Uterus (tissue), 4 donors: Measurements from ENCODE around the gene ZIC4. TPM values are rescaled to one million over a fixed set of nuclear protein-coding genes. Genes with fewer than 3 reads are reported as not detected.

ENCODE experiments used
- DNase-seq, 2 donors: peaks; one replicate each; pipeline ENCODE4 v3.0.0-alpha.2; 2019 to 2020
- H3K27ac ChIP-seq, 2 donors: fragments of 200-600 bp; sonication (generic); 1 replicate in 1 of 2; 2 replicates in 1 of 2; pipeline ENCODE4 v1.5.1; 2016 to 2018
- H3K27me3 ChIP-seq, 2 donors: fragments of 200-600 bp; sonication (generic); one replicate each; pipeline ENCODE4 v1.5.1; 2018 to 2019; ENCODE audit warnings: control low read depth in 1 of 2
- H3K36me3 ChIP-seq, 2 donors: fragments of 200-600 bp; sonication (generic); one replicate each; pipeline ENCODE4 v1.5.1; 2019; ENCODE audit warnings: control low read depth in 1 of 2
- H3K4me1 ChIP-seq, 2 donors: fragments of 200-600 bp; sonication (generic); one replicate each; pipeline ENCODE4 v1.5.1; 2018 to 2019; ENCODE audit warnings: control low read depth in 1 of 2
- H3K4me3 ChIP-seq, 2 donors: fragments of 200-600 bp; sonication (generic); 1 replicate in 1 of 2; 2 replicates in 1 of 2; pipeline ENCODE4 v1.5.1; 2018 to 2019; ENCODE audit warnings: mild to moderate bottlenecking in 1 of 2
- H3K9me3 ChIP-seq, 2 donors: fragments of 200-600 bp; sonication (generic); one replicate each; pipeline ENCODE4 v1.5.1; 2019; ENCODE audit warnings: control low read depth in 1 of 2
- CTCF ChIP-seq, 4 experiments: fragments of 200-600 bp in 2 of 4; fragments of 450-650 bp in 2 of 4; sonication (generic) in 2 of 4; IDR thresholded peaks; one replicate each; pipeline ENCODE4 v1.5.1; 2016 to 2019; ENCODE audit warnings: antibody characterized with exemption in 4 of 4, mild to moderate bottlenecking in 2 of 4, moderate library complexity in 1 of 4
- POLR2A ChIP-seq, 2 donors: fragments of 450-650 bp; IDR thresholded peaks; one replicate each; pipeline ENCODE4 v1.6.1; 2016; ENCODE audit warnings: antibody characterized with exemption in 2 of 2, mild to moderate bottlenecking in 1 of 2, moderate library complexity in 1 of 2
- intact Hi-C: fragments of 100-400 bp; cut with DNase I; formaldehyde crosslinking; loops from one replicate; pipeline ENCODE4 v1.15.1; 2023; ENCODE audit warnings: low total_unique reads
- total RNA-seq, 4 donors: library from RNA; depleted of rRNA in 3 of 4; stranded (reverse); fragments of >200 nt in 3 of 4; gene quantifications; one replicate each; pipeline versions ENCODE4 v1.1.0 to v1.2.4, GENCODE V29; 2014 to 2023
- donor health status: DM: yes; HTN: yes; CAD: no.

ZIC4 gene
- total RNA-seq, 4 donors from 2014 or later = not detected

GRCh38 chr3:147421184-147421912 lies 15.0 kb upstream of the ZIC4 start:
- no peaks in the 10 kb centered on the region for H3K36me3 ChIP-seq
- no peak overlapping the region for H3K27ac ChIP-seq
- H3K9me3 ChIP-seq = no peaks in the 10 kb centered on the region
- peaks cover 23 to 99% of the 10 kb centered on the region in 2 donors for H3K27me3 ChIP-seq
- H3K4me3 ChIP-seq = no peak overlapping the region
- peaks cover 0 to 8% of the 10 kb centered on the region in 2 donors for H3K4me1 ChIP-seq
- no peak for DNase-seq
- intact Hi-C loops = no loop called here
- TF ChIP-seq CTCF (IDR thresholded peaks at IDR 0.05) (no peak), POLR2A (IDR thresholded peaks at IDR 0.05) (no peak)

- intact Hi-C loops = no loop called here
- Histone ChIP-seq H3K4me1 (peaks cover 0 to 8% of the 10 kb centered on the region in 2 donors), H3K27me3 (peaks cover 23 to 99% of the 10 kb centered on the region in 2 donors), H3K27ac (no peak overlapping the region), H3K36me3 (no peaks in the 10 kb centered on the region), H3K9me3 (no peaks in the 10 kb centered on the region), H3K4me3 (no peak overlapping the region)
- TF ChIP-seq POLR2A (IDR thresholded peaks at IDR 0.05) (no peak), CTCF (IDR thresholded peaks at IDR 0.05) (no peak)
- DNase-seq = no peak
Observed at GRCh38 chr3:147420353-147421183, 14.2 kb upstream of the ZIC4 start.

GRCh38 chr3:147419781-147420224 lies 13.5 kb upstream of the ZIC4 start:
- intact Hi-C loops = no loop called here
- no peak for DNase-seq
- Histone ChIP-seq H3K4me3 (no peak overlapping the region), H3K27ac (no peak overlapping the region), H3K27me3 (peaks cover 27 to 99% of the 10 kb centered on the region in 2 donors), H3K36me3 (no peaks in the 10 kb centered on the region), H3K9me3 (no peaks in the 10 kb centered on the region), H3K4me1 (peaks cover 0 to 8% of the 10 kb centered on the region in 2 donors)
- TF ChIP-seq CTCF (IDR thresholded peaks at IDR 0.05) (no peak), POLR2A (IDR thresholded peaks at IDR 0.05) (no peak)

- H3K36me3 ChIP-seq = no peaks in the 10 kb centered on the region
- H3K4me3 ChIP-seq = peak overlapping the region in 1 of 2 donors; percentile 8
- no peak for TF ChIP-seq CTCF (IDR thresholded peaks at IDR 0.05)
- no peak for TF ChIP-seq POLR2A (IDR thresholded peaks at IDR 0.05)
- H3K27ac ChIP-seq = no peak overlapping the region
- H3K4me1 ChIP-seq = peaks cover 0 to 8% of the 10 kb centered on the region in 2 donors
- DNase-seq = peak in 1 of 2 donors; percentile 45
- H3K27me3 ChIP-seq = peaks cover 27 to 99% of the 10 kb centered on the region in 2 donors
- H3K9me3 ChIP-seq = no peaks in the 10 kb centered on the region
- intact Hi-C loops = no loop called here
Observed at GRCh38 chr3:147418808-147419701, 12.7 kb upstream of the ZIC4 start.
